C1 segment of cervical spinal cord (tissue), 14 donors: ENCODE measurements around the gene CALML5.
A peak's percentile ranks its signal among the peaks of the same experiment; 100 is the strongest.

Experiments used
- DNase-seq, 14 donors: peaks; one replicate each; lab custom pipeline; 2025; lab: John Stamatoyannopoulos, UW

The CALML5 gene

GRCh38 chr10:5499493-5500140 is at the start of gene CALML5:
Gene CALML5 (minus strand): TSS chr10:5499570. CDS start chr10:5499438, 132 bp downstream.
- DNase-seq = no peak

GRCh38 chr10:5547931-5548660 is 48.7 kb upstream of the CALML5 start:
- DNase-seq = peak in 1 of 14 donors; percentile 12

GRCh38 chr10:5547681-5547930 is 48.2 kb upstream of the CALML5 start:
- DNase-seq = no peak

- no peak for DNase-seq
Measured at GRCh38 chr10:5546891-5547680, 47.7 kb upstream of the CALML5 start.

- no peak for DNase-seq
Measured at GRCh38 chr10:5545778-5546710, 46.7 kb upstream of the CALML5 start.

- DNase-seq = no peak
Measured at GRCh38 chr10:5545426-5545777, 46.0 kb upstream of the CALML5 start.

- DNase-seq = no peak
Measured at GRCh38 chr10:5545011-5545410, 45.6 kb upstream of the CALML5 start.

GRCh38 chr10:5544216-5544805 is 44.9 kb upstream of the CALML5 start:
- no peak for DNase-seq

GRCh38 chr10:5543623-5544022 is 44.3 kb upstream of the CALML5 start:
- no peak for DNase-seq

GRCh38 chr10:5542100-5542499 is 42.7 kb upstream of the CALML5 start:
- DNase-seq = no peak

GRCh38 chr10:5540891-5541290 is 41.5 kb upstream of the CALML5 start:
- DNase-seq = no peak

GRCh38 chr10:5540080-5540479 is 40.7 kb upstream of the CALML5 start:
- no peak for DNase-seq

- DNase-seq = no peak
Measured at GRCh38 chr10:5538892-5539651, 39.7 kb upstream of the CALML5 start.

GRCh38 chr10:5538446-5538845 is 39.1 kb upstream of the CALML5 start:
- no peak for DNase-seq

GRCh38 chr10:5537684-5538083 is 38.3 kb upstream of the CALML5 start:
- no peak for DNase-seq

GRCh38 chr10:5536486-5537081 is 37.2 kb upstream of the CALML5 start:
- DNase-seq = no peak

- DNase-seq = no peak
Measured at GRCh38 chr10:5534880-5535856, 35.8 kb upstream of the CALML5 start.

GRCh38 chr10:5534051-5534821 is 34.9 kb upstream of the CALML5 start:
- DNase-seq = no peak
